ENCODE results near the gene EXOSC5.

- TF ChIP-seq CTCF (IDR thresholded peaks at IDR 0.05): no peak
- TF ChIP-seq POLR2A (IDR thresholded peaks at IDR 0.05): no peak
These were observed 30.7 kb upstream of the EXOSC5 start for GRCh38 chr19:41427647-41428480.
